Ovary (tissue), 10 donors: ENCODE data around the gene PNMA1. TPM values are rescaled to one million over a fixed set of nuclear protein-coding genes. Genes with fewer than 3 reads are reported as not detected.
A peak's percentile ranks its signal among the peaks of the same experiment; 100 is the strongest.

Experiments
- DNase-seq, 5 donors: peaks; one replicate each; pipeline ENCODE4 v3.0.0-alpha.2; 2019 to 2020
- H3K27ac ChIP-seq, 2 donors: fragments of 200-600 bp; one replicate each; pipeline versions ENCODE4 v1.5.1 to v1.8.0; 2019 to 2022
- H3K27me3 ChIP-seq: fragments of 200-600 bp; one replicate; pipeline ENCODE4 v1.8.0; 2022
- H3K36me3 ChIP-seq: fragments of 200-600 bp; sonication (generic); one replicate; pipeline ENCODE4 v1.5.1; 2019
- H3K4me1 ChIP-seq: one replicate; pipeline ENCODE4 v1.8.1; 2013; ENCODE audit warnings: mild to moderate bottlenecking, moderate library complexity; ENCODE audit not compliant: insufficient read depth
- H3K4me3 ChIP-seq: fragments of 200-600 bp; sonication (generic); one replicate; pipeline ENCODE4 v1.5.1; 2017
- H3K9me3 ChIP-seq, 2 donors: fragments of 200-600 bp in 1 of 2; sonication (generic) in 1 of 2; one replicate each; pipeline versions ENCODE4 v1.5.1 to v1.8.1; 2013 to 2019; ENCODE audit warnings: mild to moderate bottlenecking in 1 of 2, moderate library complexity in 1 of 2
- EP300 ChIP-seq: sonication (generic); formaldehyde crosslinking; IDR thresholded peaks from one replicate; pipeline ENCODE4 v1.6.1; 2017; ENCODE audit warnings: antibody characterized with exemption
- POLR2A ChIP-seq: fragments of 450-650 bp; IDR thresholded peaks from one replicate; pipeline ENCODE4 v1.6.1; 2017; ENCODE audit warnings: antibody characterized with exemption, mild to moderate bottlenecking, moderate library complexity
- WGBS, 3 donors: extraction: QIAGEN DNeasy Blood & Tissue Kit in 1 of 3; methylation state at CpG; one replicate each; pipeline versions ENCODE4 v1.1.5 to v1.1.7; 2013 to 2017; 5-methylcytosine and 5-hydroxymethylcytosine counted together
- intact Hi-C, 4 donors: fragments of 100-400 bp; cut with DNase I; formaldehyde crosslinking; loops; one replicate each; pipeline versions ENCODE4 v1.11.0 to v1.15.1; 2022 to 2023
- long read RNA-seq, 3 donors: library from polyadenylated mRNA in 2 of 3; unstranded in 2 of 3; transcript quantifications; one replicate each; pipeline ENCODE4 v2.0.0 and lab custom pipeline, GENCODE V29; 2021 to 2026
- polyA plus RNA-seq, 2 donors: library from polyadenylated mRNA; stranded (reverse); fragments of 200-250 nt in 1 of 2; fragments of 350-450 nt in 1 of 2; fragmentation: Illumina TruSeq in 1 of 2; extraction: RNeasy Lipid Tissue Mini Kit (QIAGEN cat#74804) in 1 of 2; gene quantifications; one replicate each; pipeline ENCODE4 v1.2.3, GENCODE V29; 2013 to 2014
- total RNA-seq, 7 donors: library from RNA; depleted of rRNA in 2 of 7; stranded (reverse); fragments of >200 nt in 2 of 7; fragmentation: NEBNext Ultra II Directional in 3 of 7; extraction: Animal tissue kit (Norgen Biotek cat#: 25700) in 3 of 7; gene quantifications; one replicate each; pipeline versions ENCODE4 v1.1.0 to v1.2.4, GENCODE V29; 2016 to 2023
- TF ChIP-seq, protein P1 (sequence below), 3 donors: fragments of 450-650 bp in 2 of 3; fragments of 200-600 bp in 1 of 3; IDR thresholded peaks; one replicate each; pipeline versions ENCODE4 v1.5.1 to v1.8.0; 2016 to 2022; ENCODE audit warnings: antibody characterized with exemption in 3 of 3, mild to moderate bottlenecking in 1 of 3
- donor health status: DM: no; HTN: no; CAD: no; lungs with moderate emphysema.
- donor health status: DM: no; HTN: no; CAD: no.
- donor health status: Bipolar disorder and iron deficiency.
- donor health status: DM: yes; HTN: yes; CAD: no.
- donor health status: DM: no; HTN: no; CAD: no.
- donor health status: DM: yes; HTN: yes; CAD: no.

Gene PNMA1, protein sequence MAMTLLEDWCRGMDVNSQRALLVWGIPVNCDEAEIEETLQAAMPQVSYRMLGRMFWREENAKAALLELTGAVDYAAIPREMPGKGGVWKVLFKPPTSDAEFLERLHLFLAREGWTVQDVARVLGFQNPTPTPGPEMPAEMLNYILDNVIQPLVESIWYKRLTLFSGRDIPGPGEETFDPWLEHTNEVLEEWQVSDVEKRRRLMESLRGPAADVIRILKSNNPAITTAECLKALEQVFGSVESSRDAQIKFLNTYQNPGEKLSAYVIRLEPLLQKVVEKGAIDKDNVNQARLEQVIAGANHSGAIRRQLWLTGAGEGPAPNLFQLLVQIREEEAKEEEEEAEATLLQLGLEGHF
- 100 to 1,000 TPM in 1 of 7 donors, 10 to 100 TPM in 6; 22.3 to 114 (median 87.3) TPM for total RNA-seq
- polyA plus RNA-seq: 10 to 100 TPM; 43.7 to 84.2 TPM
- long read RNA-seq, donor 1, transcript PNMA1-201 (1 exons, 2,590 nt): major isoform, 38 of 38 reads
- long read RNA-seq, donor 1, partial matches to known transcripts: 0 of 38 reads
- long read RNA-seq, donor 1, other reads (novel, unspliced or antisense): 0 of 38 reads
- long read RNA-seq, donor 2, transcript PNMA1-201 (1 exons, 2,590 nt): major isoform, 171 of 171 reads
- long read RNA-seq, donor 2, partial matches to known transcripts: 0 of 171 reads
- long read RNA-seq, donor 2, other reads (novel, unspliced or antisense): 0 of 171 reads
- long read RNA-seq, donor 3, transcript PNMA1-201 (1 exons, 2,590 nt): major isoform, 319 of 320 reads
- long read RNA-seq, donor 3, partial matches to known transcripts: 0 of 320 reads
- long read RNA-seq, donor 3, other reads (novel, unspliced or antisense): 1 of 320 reads

DNA sequence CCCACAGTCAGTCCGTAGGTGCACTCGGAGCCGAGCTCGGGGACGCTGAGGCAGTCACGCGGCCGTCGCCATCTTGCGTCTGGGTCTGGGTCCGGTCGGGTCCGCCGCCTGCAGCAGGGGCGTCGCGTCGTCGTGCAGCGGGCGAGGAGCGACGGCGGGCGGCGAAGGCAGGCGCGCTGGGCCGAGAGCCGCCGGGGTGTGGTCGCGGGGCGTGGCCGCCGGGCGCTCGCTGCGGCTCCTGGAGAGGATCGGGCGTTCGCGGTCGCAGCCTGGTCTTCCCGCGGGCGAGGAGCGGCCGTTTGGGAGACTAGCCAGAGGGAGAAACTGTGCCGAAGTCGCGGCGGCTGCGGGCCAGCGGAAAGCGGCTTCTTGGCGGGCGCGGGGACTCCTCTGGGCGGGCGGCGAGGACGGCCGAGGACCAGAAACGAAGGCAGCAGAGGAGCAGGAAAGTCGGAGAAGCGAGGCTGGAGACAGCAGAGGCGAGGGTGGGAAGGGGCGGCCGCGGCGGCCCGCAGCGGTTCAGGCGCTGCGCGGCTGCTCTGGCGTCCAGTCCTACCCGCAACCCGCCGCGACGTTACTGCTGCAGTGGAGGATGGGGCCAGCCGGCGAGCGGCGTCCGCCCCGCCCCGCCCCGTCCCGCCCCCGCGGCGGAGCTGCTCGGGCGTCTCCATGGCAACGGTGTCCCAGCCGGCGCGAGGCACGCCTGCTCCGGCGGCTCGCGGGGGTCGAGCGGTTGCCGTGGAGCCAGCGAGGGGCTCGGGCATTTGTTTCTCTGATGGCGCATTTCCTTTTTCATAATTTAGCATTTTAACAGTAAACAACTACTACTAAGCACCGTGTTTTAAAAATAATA, at the start of gene PNMA1:
PNMA1 (minus strand) TSS at position 582 of the 853 bp plus-strand sequence. CDS start 745 bp downstream, outside the sequence.
- no peaks in the 10 kb centered on the region for H3K27me3 ChIP-seq
- TF ChIP-seq, protein P1, sequence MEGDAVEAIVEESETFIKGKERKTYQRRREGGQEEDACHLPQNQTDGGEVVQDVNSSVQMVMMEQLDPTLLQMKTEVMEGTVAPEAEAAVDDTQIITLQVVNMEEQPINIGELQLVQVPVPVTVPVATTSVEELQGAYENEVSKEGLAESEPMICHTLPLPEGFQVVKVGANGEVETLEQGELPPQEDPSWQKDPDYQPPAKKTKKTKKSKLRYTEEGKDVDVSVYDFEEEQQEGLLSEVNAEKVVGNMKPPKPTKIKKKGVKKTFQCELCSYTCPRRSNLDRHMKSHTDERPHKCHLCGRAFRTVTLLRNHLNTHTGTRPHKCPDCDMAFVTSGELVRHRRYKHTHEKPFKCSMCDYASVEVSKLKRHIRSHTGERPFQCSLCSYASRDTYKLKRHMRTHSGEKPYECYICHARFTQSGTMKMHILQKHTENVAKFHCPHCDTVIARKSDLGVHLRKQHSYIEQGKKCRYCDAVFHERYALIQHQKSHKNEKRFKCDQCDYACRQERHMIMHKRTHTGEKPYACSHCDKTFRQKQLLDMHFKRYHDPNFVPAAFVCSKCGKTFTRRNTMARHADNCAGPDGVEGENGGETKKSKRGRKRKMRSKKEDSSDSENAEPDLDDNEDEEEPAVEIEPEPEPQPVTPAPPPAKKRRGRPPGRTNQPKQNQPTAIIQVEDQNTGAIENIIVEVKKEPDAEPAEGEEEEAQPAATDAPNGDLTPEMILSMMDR (IDR thresholded peaks at IDR 0.05): no peak
- TF ChIP-seq POLR2A: peak; percentile 85
- DNase-seq: peak; percentile 89 to 93 (median 92)
- 0% methylated on average over 63 to 113 of the region's 113 CpGs for whole genome bisulfite sequencing, 3 donors
- no peaks in the 10 kb centered on the region for H3K36me3 ChIP-seq
- peak within 1 kb of the TSS; percentile 81 to 94 for H3K27ac ChIP-seq
- peak within 1 kb of the TSS; percentile 66 for H3K4me3 ChIP-seq
- intact Hi-C loops: loop anchor here in 1 of 4 donors (10.0 kb wide), 1 partner anchor 69 kb away; the partner anchor contains the start of gene DNAL1
- H3K9me3 ChIP-seq: no peaks in the 10 kb centered on the region
- H3K4me1 ChIP-seq: peaks cover 11% of the 10 kb centered on the region

DNA sequence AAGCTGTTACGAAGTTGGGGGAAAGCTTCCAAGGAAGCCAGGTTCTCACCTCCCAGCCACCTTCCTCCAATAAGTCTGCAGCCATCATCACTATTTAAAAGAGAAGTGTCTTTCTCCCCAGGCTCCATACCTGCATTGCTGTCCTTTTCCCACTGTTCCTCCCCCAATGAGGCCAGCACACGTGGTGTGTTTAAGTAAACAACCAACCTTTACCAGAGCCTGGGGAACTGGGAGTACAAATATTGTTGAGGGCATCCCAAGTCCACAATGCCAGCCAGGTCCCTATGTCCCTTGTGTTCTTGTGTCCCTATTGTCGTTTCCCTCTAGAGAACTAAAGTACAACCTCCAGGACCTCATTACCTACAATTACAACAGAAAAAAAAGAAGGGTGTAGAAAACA, 49.2 kb upstream of the PNMA1 start:
- intact Hi-C loops: no loop called here
- Histone ChIP-seq H3K27ac (no peak overlapping the region), H3K27me3 (no peaks in the 10 kb centered on the region), H3K36me3 (no peaks in the 10 kb centered on the region), H3K4me3 (no peak overlapping the region), H3K9me3 (no peaks in the 10 kb centered on the region), H3K4me1 (peaks cover 38% of the 10 kb centered on the region)
- no peak for DNase-seq
- WGBS, 3 donors: 62 to 79% (median 65%) methylated on average over 3 of the region's 3 CpGs
- TF ChIP-seq, protein P1 (IDR thresholded peaks at IDR 0.05): no peak
- TF ChIP-seq POLR2A (no peak), EP300 (no peak)

DNA sequence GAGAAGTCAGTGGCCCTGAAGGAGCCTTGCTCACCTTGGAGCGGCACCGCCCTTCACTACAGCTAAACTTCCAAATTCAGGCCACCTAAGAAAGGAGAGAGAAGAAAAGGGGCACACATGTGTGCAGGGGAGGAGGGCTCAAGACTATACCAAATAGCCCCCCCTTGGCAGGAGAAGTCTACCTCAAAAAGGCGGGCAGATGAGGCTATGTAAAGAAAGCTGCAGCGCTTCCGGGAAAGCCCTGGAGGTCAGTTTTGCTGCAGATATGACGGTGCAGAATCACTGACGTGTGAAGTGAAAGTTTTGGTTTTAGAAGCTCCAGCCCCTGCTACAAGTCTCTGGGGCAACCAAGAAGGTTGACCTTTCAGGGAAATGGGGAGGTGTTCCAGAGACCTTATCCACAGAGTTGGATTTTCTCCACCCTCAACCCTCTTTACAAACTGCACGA, 48.2 kb upstream of the PNMA1 start:
- DNase-seq: no peak
- Histone ChIP-seq H3K4me3 (no peak overlapping the region), H3K27me3 (no peaks in the 10 kb centered on the region), H3K36me3 (no peaks in the 10 kb centered on the region), H3K9me3 (no peaks in the 10 kb centered on the region), H3K27ac (peak overlapping the region in 1 of 2 donors; percentile 99), H3K4me1 (peaks cover 42% of the 10 kb centered on the region)
- intact Hi-C loops: no loop called here
- no peak for TF ChIP-seq POLR2A
- no peak for TF ChIP-seq EP300
- TF ChIP-seq, protein P1 (IDR thresholded peaks at IDR 0.05): no peak
- 54 to 63% (median 62%) methylated on average over 8 of the region's 8 CpGs for WGBS, 3 donors
